Muscle of leg (tissue), 11 donors: ENCODE measurements around the gene KRTAP12-1. TPM values are rescaled to one million over a fixed set of nuclear protein-coding genes. Genes with fewer than 3 reads are reported as not detected.

Experiments used
- DNase-seq: peaks from one replicate; pipeline ENCODE4 v3.0.0; 2013
- H3K27ac ChIP-seq: one replicate; pipeline ENCODE4 v1.5.1; 2013; ENCODE audit warnings: mild to moderate bottlenecking, low read length, control low read depth
- H3K27me3 ChIP-seq: one replicate; pipeline ENCODE4 v1.6.1; 2013; ENCODE audit warnings: low read length; ENCODE audit not compliant: control insufficient read depth, insufficient read depth
- H3K36me3 ChIP-seq: one replicate; pipeline ENCODE4 v1.6.1; 2013; ENCODE audit warnings: low read length; ENCODE audit not compliant: control insufficient read depth, insufficient read depth
- H3K4me1 ChIP-seq: one replicate; pipeline ENCODE4 v1.6.1; 2013; ENCODE audit warnings: low read length; ENCODE audit not compliant: control insufficient read depth, insufficient read depth
- H3K4me3 ChIP-seq: one replicate; pipeline ENCODE4 v1.5.1; 2013; ENCODE audit warnings: low read length, control low read depth
- H3K9me3 ChIP-seq: replicated peaks from 2 replicates; pipeline ENCODE4 v1.6.1; 2013; ENCODE audit warnings: low read depth, low read length; ENCODE audit not compliant: control insufficient read depth
- WGBS: methylation state at CpG from one replicate; pipeline ENCODE4 v1.1.5; 2013; ENCODE audit warnings: missing lambda C conversion rate; ENCODE audit not compliant: insufficient coverage; 5-methylcytosine and 5-hydroxymethylcytosine counted together
- polyA plus RNA-seq, 8 donors: library from polyadenylated mRNA; unstranded; fragments of 120-200 nt; gene quantifications; one replicate each; pipeline versions ENCODE4 v1.2.1 to v1.2.3, GENCODE V29; 2013; ENCODE audit warnings: inconsistent platforms in 1 of 8, low replicate concordance in 1 of 8; ENCODE audit not compliant: insufficient read length in 8 of 8, insufficient read depth in 1 of 8
- total RNA-seq: library from RNA; stranded (reverse); fragments of 120-200 nt; gene quantifications from one replicate; pipeline ENCODE4 v1.2.4, GENCODE V29; 2013

KRTAP12-1 gene
- total and polyA plus RNA-seq, 9 donors = not detected

DNA sequence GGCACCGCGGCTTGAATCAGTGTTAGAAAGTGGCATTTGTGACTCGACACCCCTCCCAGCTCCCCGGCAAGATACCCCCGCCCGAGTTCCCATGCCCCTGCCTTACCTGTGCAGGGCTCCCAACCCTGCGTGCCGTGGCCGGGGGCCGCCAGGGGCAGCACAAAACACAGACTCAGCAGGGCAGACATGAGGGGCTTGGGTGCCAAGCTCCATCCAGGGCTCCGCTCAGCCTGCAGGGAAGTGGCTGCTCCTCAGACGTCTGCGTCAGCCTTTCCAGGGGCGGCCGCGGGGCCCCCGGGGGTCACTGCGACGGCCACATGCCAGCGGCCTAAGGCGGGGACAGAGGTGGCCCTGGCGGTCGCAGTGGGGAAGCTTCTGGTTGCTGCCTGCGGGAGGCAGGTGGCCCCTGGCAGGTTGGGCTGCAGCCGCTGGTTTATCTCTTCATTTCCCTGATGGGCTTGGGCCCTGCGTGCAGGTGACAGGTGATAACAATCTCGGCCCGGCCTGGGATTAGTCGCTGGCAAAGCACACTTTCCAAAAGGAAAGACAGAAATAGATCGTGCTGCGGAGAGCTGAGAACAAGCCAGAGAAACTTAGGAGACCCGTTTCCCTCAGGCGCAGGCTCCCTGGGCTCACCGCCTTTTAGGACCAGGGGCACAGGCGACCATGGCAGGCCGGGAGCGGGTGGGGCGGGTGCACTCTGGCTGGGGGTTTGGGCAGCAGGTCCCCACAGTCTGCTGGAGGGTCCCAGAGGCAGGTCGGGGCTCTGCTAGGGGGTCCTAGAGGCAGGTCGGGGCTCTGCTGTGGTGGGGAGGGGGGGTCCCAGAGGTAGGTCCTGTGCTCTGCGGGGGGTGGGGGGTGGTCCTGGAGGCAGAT lies 29.6 kb upstream of the KRTAP12-1 start, which contains the start of gene TSPEAR:
TSPEAR (minus strand) TSS at position 246 of the 876 bp plus-strand sequence; CDS start at position 188, 58 bp downstream.
- H3K36me3 ChIP-seq = no peaks in the 10 kb centered on the region
- H3K4me1 ChIP-seq = peaks cover 25% of the 10 kb centered on the region

GRCh38 chr21:44710756-44711326 lies 28.9 kb upstream of the KRTAP12-1 start:
- peaks cover 95% of the 10 kb centered on the region for H3K27me3 ChIP-seq
- no peaks in the 10 kb centered on the region for H3K36me3 ChIP-seq
- peaks cover 25% of the 10 kb centered on the region for H3K4me1 ChIP-seq
- WGBS = 3% methylated on average over 15 of the region's 20 CpGs
- no peak overlapping the region for H3K4me3 ChIP-seq
- no peak for DNase-seq
- no peaks in the 10 kb centered on the region for H3K9me3 ChIP-seq
- H3K27ac ChIP-seq = no peak overlapping the region

More for the DNA sequence above, 29.6 kb upstream of the KRTAP12-1 start, which contains the start of gene TSPEAR:
- DNase-seq = no peak
- H3K9me3 ChIP-seq = no peaks in the 10 kb centered on the region
- no peak within 1 kb of the TSS for H3K27ac ChIP-seq
- H3K4me3 ChIP-seq = no peak within 1 kb of the TSS
- under 1% methylated on average over 34 of the region's 41 CpGs for WGBS
- peaks cover 92% of the 10 kb centered on the region for H3K27me3 ChIP-seq

DNA sequence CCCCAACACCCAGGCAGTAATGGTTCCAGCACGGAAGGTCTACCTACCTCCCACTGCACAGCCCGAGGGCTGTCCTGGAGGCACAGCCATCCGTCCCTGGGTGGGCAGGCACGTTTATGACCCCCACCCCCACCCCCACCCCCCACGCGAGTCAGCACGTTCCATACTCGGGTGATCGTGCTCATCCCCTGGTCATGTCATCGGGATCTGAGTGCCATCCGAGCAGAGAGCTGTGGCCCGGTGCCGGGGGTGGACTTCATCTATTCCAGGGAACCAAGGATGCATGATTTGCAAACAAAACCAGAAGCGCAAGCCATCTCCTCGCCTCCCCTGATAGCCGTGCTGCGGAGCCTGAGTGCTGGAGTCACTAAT lies 28.3 kb upstream of the KRTAP12-1 start:
- Histone ChIP-seq H3K4me1 (peaks cover 25% of the 10 kb centered on the region), H3K27me3 (peaks cover 92% of the 10 kb centered on the region), H3K36me3 (no peaks in the 10 kb centered on the region), H3K9me3 (no peaks in the 10 kb centered on the region), H3K4me3 (no peak overlapping the region), H3K27ac (no peak overlapping the region)
- WGBS = 0% methylated on average over 13 of the region's 17 CpGs
- no peak for DNase-seq

DNA sequence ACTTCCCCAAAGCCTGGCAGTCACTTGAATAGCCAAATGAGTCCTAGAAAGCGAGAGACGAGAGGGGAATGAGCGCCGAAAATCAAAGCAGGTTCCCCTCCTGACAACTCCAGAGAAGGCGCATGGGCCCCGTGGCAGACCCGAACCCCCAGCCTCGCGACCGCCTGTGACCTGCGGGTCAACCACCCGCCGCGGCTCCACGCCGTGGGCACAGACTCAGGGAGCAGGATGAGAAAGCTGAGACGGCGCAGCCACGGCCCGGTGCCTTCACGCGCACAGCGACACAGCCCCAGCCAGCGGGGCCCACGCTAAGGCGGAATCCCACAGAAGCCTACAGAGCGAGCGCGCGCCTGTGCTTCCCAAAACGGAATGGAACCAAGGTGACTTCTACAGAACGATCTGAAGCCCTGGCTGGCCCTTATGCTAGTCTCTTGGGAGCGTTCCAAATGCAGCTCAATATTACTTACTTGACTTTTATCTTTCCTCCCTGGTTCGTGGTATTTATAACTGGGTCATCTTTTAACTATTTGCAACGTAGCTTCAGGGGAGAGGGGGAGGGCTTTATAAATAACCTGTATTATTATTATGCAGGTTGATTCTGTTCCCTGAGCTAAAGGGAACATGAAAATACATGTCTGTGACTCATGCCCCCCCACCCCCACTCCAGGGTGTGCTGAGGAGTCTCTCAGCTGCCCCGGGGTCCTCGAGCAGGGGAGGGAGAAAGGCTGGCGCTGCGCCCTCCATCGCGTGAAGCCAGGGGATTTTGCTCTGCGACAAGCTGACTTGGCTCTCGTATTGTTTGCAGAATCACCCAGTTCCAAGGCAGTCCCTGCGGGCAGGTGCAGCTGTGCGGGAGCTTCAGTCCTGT lies 27.7 kb upstream of the KRTAP12-1 start:
- peaks cover 25% of the 10 kb centered on the region for H3K4me1 ChIP-seq
- WGBS = 1% methylated on average over 41 of the region's 45 CpGs

GRCh38 chr21:44708866-44709425 lies 27.0 kb upstream of the KRTAP12-1 start:
- H3K4me3 ChIP-seq = no peak overlapping the region
- no peaks in the 10 kb centered on the region for H3K9me3 ChIP-seq
- DNase-seq = no peak
- H3K4me1 ChIP-seq = peaks cover 25% of the 10 kb centered on the region
- H3K36me3 ChIP-seq = no peaks in the 10 kb centered on the region
- H3K27ac ChIP-seq = no peak overlapping the region
- WGBS = 2% methylated on average over 16 of the region's 25 CpGs
- H3K27me3 ChIP-seq = peaks cover 91% of the 10 kb centered on the region

More for the DNA sequence above, 27.7 kb upstream of the KRTAP12-1 start:
- Histone ChIP-seq H3K4me3 (no peak overlapping the region), H3K9me3 (no peaks in the 10 kb centered on the region), H3K27me3 (peaks cover 89% of the 10 kb centered on the region), H3K36me3 (no peaks in the 10 kb centered on the region), H3K27ac (no peak overlapping the region)
- DNase-seq = peak; percentile 13

- DNase-seq = no peak
- Histone ChIP-seq H3K27me3 (peaks cover 91% of the 10 kb centered on the region), H3K4me1 (peaks cover 25% of the 10 kb centered on the region), H3K27ac (no peak overlapping the region), H3K9me3 (no peaks in the 10 kb centered on the region), H3K36me3 (no peaks in the 10 kb centered on the region), H3K4me3 (no peak overlapping the region)
- WGBS = 2% methylated on average over 11 of the region's 13 CpGs
These were observed 26.4 kb upstream of the KRTAP12-1 start for GRCh38 chr21:44708213-44708865.

- peaks cover 91% of the 10 kb centered on the region for H3K27me3 ChIP-seq
- DNase-seq = no peak
- no peak overlapping the region for H3K27ac ChIP-seq
- H3K4me1 ChIP-seq = peaks cover 25% of the 10 kb centered on the region
- 5% methylated on average over 20 of the region's 46 CpGs for WGBS
- no peaks in the 10 kb centered on the region for H3K36me3 ChIP-seq
- H3K9me3 ChIP-seq = no peaks in the 10 kb centered on the region
- H3K4me3 ChIP-seq = no peak overlapping the region
These were observed 25.0 kb upstream of the KRTAP12-1 start for GRCh38 chr21:44706706-44707581.

GRCh38 chr21:44706026-44706705 lies 24.2 kb upstream of the KRTAP12-1 start:
- H3K27me3 ChIP-seq = peaks cover 91% of the 10 kb centered on the region
- H3K4me1 ChIP-seq = peaks cover 20% of the 10 kb centered on the region
- DNase-seq = no peak
- no peak overlapping the region for H3K27ac ChIP-seq
- no peak overlapping the region for H3K4me3 ChIP-seq
- WGBS = under 1% methylated on average over 36 of the region's 54 CpGs
- no peaks in the 10 kb centered on the region for H3K9me3 ChIP-seq
- no peaks in the 10 kb centered on the region for H3K36me3 ChIP-seq
